COLO829 (cell line): ENCODE results near the gene FAM9C.
"Not testable (repeated sequence)": the region's sequence is repeated elsewhere in the genome, so short reads cannot be mapped to it uniquely, and the experiment has no call there.

Experiments
- DNase-seq: peaks from one replicate; pipeline ENCODE4 v3.0.0; 2012; ENCODE audit warnings: low spot score

Gene FAM9C

GRCh38 chrX:13076176-13076961 lies 31.9 kb upstream of the FAM9C start:
- no peak for DNase-seq

- DNase-seq = no peak
Measured at GRCh38 chrX:13074297-13075262, 30.2 kb upstream of the FAM9C start.

GRCh38 chrX:13069771-13070416 lies 25.5 kb upstream of the FAM9C start:
- DNase-seq = no peak

- no peak for DNase-seq
Measured at GRCh38 chrX:13068651-13069050, 24.2 kb upstream of the FAM9C start.

GRCh38 chrX:13067773-13068172 lies 23.4 kb upstream of the FAM9C start:
- DNase-seq = no peak

- no peak for DNase-seq
Measured at GRCh38 chrX:13066391-13066790, 22.0 kb upstream of the FAM9C start.

- DNase-seq = no peak
Measured at GRCh38 chrX:13064599-13065143, 20.3 kb upstream of the FAM9C start.

GRCh38 chrX:13063124-13063523 lies 18.7 kb upstream of the FAM9C start:
- not testable (repeated sequence) for DNase-seq

GRCh38 chrX:13062331-13062730 lies 17.9 kb upstream of the FAM9C start:
- DNase-seq = not testable (repeated sequence)

- DNase-seq = not testable (repeated sequence)
Measured at GRCh38 chrX:13061215-13061708, 16.8 kb upstream of the FAM9C start.

- DNase-seq = peak; percentile 75
Measured at GRCh38 chrX:13059637-13060499, 15.4 kb upstream of the FAM9C start.

GRCh38 chrX:13055486-13055885 lies 11.1 kb upstream of the FAM9C start:
- DNase-seq = no peak

- DNase-seq = no peak
Measured at GRCh38 chrX:13053171-13053570, 8.8 kb upstream of the FAM9C start.

GRCh38 chrX:13051529-13052172 lies 7.2 kb upstream of the FAM9C start:
- no peak for DNase-seq

- no peak for DNase-seq
Measured at GRCh38 chrX:13051167-13051528, 6.7 kb upstream of the FAM9C start.

GRCh38 chrX:13050151-13050550 lies 5.7 kb upstream of the FAM9C start:
- no peak for DNase-seq

GRCh38 chrX:13048280-13048679 lies 3.9 kb upstream of the FAM9C start:
- DNase-seq = peak; percentile 58

GRCh38 chrX:13047759-13048158 lies 3.3 kb upstream of the FAM9C start:
- DNase-seq = no peak

GRCh38 chrX:13046141-13046855 lies 1.9 kb upstream of the FAM9C start:
- no peak for DNase-seq

GRCh38 chrX:13043938-13044337 lies 482 bp downstream of the FAM9C start:
- no peak for DNase-seq
